Measurements from ENCODE around the gene AKNAD1. TPM values are rescaled to one million over a fixed set of nuclear protein-coding genes. Genes with fewer than 3 reads are reported as not detected.
A peak's percentile ranks its signal among the peaks of the same experiment; 100 is the strongest.

Gene AKNAD1
- total RNA-seq, 4 donors from 2014 or later = 2.2 to 6.5 (median 2.7) TPM; not detected in 1

DNA sequence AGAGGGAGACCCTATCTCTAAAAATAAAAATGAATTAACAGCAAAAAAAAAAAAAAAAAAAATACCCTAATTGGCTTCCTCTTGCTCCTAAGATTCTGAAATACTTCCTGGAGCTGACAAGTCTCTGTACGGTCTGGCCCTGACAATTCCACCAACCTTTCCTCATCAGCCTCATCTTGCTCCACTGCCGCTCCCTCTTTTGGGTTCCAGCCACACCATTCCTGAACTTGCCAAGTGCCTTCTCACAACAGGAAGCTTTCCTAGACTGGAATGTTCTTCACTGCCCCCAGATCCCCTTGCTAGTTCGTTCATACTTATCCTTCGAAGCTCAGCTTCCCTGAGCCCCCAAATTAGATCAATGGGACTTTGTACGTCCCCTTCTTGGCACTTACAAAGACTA, 37.0 kb downstream of the AKNAD1 start:
- H3K27ac ChIP-seq = no peak overlapping the region

DNA sequence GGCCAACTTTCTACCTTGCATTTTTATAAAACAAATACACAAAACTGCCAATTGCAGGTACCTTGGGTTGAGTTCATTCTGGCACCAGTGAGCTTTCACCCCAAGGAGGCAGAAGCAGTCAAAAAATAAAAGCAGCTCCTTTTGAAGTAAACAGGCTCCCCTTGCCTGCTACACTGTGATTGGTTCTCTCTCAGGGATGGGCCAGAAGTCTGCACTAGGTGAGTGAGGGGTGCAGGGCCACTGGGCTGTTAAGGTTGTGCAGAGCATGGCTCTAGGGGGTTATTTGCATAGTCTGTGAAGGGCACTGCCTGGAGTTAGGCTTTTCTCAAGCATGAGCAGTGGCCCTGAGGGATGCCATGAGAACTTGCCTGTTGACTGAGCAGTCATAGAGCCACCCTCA, 39.1 kb downstream of the AKNAD1 start:
- no peak overlapping the region for H3K27ac ChIP-seq
- H3K4me1 ChIP-seq = peaks cover 37% of the 10 kb centered on the region
- H3K36me3 ChIP-seq = no peaks in the 10 kb centered on the region
- no peak overlapping the region for H3K4me3 ChIP-seq
- no peak for DNase-seq (ENCODE audit: low spot score in 2 of 2)
- H3K9me3 ChIP-seq = no peaks in the 10 kb centered on the region
- H3K27me3 ChIP-seq = no peaks in the 10 kb centered on the region
- no peak for TF ChIP-seq EP300 (IDR thresholded peaks at IDR 0.05)
- no peak for TF ChIP-seq POLR2A (IDR thresholded peaks at IDR 0.05)

More for the DNA sequence above, 37.0 kb downstream of the AKNAD1 start:
- H3K4me1 ChIP-seq = peaks cover 31% of the 10 kb centered on the region
- H3K4me3 ChIP-seq = no peak overlapping the region
- no peaks in the 10 kb centered on the region for H3K36me3 ChIP-seq
- WGBS = 49% methylated on average over 5 of the region's 5 CpGs
- H3K9me3 ChIP-seq = no peaks in the 10 kb centered on the region
- no peaks in the 10 kb centered on the region for H3K27me3 ChIP-seq
- TF ChIP-seq EP300 (IDR thresholded peaks at IDR 0.05) = no peak
- TF ChIP-seq POLR2A (IDR thresholded peaks at IDR 0.05) = no peak
- DNase-seq (ENCODE audit: low spot score in 2 of 2) = no peak

DNA sequence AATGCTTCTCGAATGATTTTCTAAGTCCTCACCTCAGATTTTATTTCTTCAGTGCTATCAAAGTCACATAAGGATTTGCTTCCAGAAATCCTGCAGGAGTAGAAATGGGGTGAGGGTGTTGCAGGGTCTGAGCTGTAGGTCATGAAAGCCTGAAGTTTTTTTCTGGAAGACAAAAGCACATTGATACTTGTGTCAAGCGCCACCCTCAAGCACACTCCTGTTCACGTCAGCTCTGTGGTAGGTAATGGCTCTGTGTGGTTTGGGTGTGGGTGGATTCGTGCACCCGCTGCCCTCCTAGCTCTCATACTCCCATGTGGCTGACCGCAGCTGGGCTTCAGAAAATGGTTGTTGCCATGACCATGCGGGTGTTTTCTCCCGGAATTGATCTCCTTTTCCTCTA, 39.9 kb downstream of the AKNAD1 start:
- H3K27ac ChIP-seq = peak overlapping the region; percentile 93
- H3K4me3 ChIP-seq = peak overlapping the region; percentile 46
- no peak for DNase-seq (ENCODE audit: low spot score in 2 of 2)
- WGBS = 12% methylated on average over 8 of the region's 8 CpGs
- no peaks in the 10 kb centered on the region for H3K27me3 ChIP-seq
- TF ChIP-seq EP300 (IDR thresholded peaks at IDR 0.05) (no peak), POLR2AphosphoS5 (IDR thresholded peaks at IDR 0.05) (peak in 1 of 3 donors; percentile 10)
- H3K36me3 ChIP-seq = no peaks in the 10 kb centered on the region
- H3K9me3 ChIP-seq = no peaks in the 10 kb centered on the region
- peaks cover 37% of the 10 kb centered on the region for H3K4me1 ChIP-seq

DNA sequence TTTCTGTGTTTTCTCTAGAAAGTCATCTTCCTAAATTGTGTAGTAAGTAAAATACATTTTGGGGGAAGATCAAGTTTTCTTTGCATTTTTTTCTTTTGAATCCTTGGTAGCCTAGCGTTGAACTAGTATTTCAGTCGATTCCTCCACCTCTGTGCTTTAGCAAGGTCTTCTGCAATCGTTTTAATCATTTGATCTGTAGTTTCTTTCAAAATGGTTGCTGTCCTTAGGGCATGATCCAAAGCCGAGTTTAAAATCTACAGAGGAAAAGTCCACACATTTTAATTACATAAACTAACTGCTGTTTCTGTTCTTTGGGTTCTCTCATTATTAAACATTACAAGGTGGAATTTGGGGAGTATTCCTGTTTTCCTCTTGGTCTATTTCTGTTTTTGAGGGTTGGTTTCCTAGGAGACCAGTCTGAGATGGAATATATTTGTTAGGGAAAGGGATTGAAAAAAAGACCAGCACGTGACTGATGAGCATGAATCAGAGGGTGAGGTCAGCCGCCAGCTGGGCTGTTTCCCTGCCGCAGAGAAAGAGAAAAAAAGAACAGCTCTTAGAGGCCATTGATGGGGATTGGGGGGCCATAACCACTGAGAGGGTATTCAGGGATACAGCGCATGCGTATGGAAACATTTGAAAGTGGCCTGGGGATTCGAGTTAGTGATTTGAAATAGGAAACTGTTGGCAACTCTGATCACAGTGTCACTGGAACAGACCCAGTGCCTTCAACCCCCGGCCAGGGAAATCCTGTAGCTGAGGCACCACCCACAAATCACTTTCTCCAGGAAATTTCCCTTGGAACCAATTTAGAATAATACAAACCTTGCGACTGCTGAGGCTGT, 40.6 kb downstream of the AKNAD1 start:
- no peaks in the 10 kb centered on the region for H3K36me3 ChIP-seq
- 11% methylated on average over 12 of the region's 12 CpGs for WGBS
- H3K9me3 ChIP-seq = no peaks in the 10 kb centered on the region
- peak overlapping the region; percentile 46 for H3K4me3 ChIP-seq
- TF ChIP-seq POLR2A (IDR thresholded peaks at IDR 0.05) (no peak), POLR2AphosphoS5 (IDR thresholded peaks at IDR 0.05) (peak in 1 of 3 donors; percentile 46)
- peak overlapping the region; percentile 93 for H3K27ac ChIP-seq
- no peaks in the 10 kb centered on the region for H3K27me3 ChIP-seq
- peak; percentile 87 to 88 for DNase-seq (ENCODE audit: low spot score in 2 of 2)
- H3K4me1 ChIP-seq = peaks cover 37% of the 10 kb centered on the region

DNA sequence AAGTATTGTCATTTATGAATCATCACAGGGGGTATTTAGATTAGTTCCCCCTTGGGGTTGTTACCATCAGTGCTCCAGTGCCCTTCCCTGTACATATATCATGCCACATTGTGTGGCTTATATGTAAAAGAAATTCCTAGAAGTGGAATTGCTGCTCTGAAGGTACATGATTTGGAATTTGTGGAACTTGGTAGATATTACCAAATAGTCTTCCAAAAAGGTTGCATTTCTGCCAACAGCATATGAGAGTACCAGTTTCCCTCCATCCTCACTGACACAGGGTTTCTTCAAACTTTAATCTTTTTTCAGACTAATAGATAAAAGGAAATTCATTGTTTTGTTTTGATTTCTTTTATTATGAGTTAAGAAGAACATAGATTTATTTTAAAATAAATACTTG, 41.3 kb downstream of the AKNAD1 start:
- H3K4me3 ChIP-seq = no peak overlapping the region
- no peaks in the 10 kb centered on the region for H3K9me3 ChIP-seq
- H3K36me3 ChIP-seq = no peaks in the 10 kb centered on the region
- peak overlapping the region; percentile 93 for H3K27ac ChIP-seq
- no peak for DNase-seq (ENCODE audit: low spot score in 2 of 2)
- TF ChIP-seq POLR2AphosphoS5 (IDR thresholded peaks at IDR 0.05) (no peak), POLR2A (IDR thresholded peaks at IDR 0.05) (no peak), EP300 (IDR thresholded peaks at IDR 0.05) (no peak)
- TF ChIP-seq, protein P1, sequence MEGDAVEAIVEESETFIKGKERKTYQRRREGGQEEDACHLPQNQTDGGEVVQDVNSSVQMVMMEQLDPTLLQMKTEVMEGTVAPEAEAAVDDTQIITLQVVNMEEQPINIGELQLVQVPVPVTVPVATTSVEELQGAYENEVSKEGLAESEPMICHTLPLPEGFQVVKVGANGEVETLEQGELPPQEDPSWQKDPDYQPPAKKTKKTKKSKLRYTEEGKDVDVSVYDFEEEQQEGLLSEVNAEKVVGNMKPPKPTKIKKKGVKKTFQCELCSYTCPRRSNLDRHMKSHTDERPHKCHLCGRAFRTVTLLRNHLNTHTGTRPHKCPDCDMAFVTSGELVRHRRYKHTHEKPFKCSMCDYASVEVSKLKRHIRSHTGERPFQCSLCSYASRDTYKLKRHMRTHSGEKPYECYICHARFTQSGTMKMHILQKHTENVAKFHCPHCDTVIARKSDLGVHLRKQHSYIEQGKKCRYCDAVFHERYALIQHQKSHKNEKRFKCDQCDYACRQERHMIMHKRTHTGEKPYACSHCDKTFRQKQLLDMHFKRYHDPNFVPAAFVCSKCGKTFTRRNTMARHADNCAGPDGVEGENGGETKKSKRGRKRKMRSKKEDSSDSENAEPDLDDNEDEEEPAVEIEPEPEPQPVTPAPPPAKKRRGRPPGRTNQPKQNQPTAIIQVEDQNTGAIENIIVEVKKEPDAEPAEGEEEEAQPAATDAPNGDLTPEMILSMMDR (IDR thresholded peaks at IDR 0.05) = no peak
- peaks cover 37% of the 10 kb centered on the region for H3K4me1 ChIP-seq
- H3K27me3 ChIP-seq = no peaks in the 10 kb centered on the region

DNA sequence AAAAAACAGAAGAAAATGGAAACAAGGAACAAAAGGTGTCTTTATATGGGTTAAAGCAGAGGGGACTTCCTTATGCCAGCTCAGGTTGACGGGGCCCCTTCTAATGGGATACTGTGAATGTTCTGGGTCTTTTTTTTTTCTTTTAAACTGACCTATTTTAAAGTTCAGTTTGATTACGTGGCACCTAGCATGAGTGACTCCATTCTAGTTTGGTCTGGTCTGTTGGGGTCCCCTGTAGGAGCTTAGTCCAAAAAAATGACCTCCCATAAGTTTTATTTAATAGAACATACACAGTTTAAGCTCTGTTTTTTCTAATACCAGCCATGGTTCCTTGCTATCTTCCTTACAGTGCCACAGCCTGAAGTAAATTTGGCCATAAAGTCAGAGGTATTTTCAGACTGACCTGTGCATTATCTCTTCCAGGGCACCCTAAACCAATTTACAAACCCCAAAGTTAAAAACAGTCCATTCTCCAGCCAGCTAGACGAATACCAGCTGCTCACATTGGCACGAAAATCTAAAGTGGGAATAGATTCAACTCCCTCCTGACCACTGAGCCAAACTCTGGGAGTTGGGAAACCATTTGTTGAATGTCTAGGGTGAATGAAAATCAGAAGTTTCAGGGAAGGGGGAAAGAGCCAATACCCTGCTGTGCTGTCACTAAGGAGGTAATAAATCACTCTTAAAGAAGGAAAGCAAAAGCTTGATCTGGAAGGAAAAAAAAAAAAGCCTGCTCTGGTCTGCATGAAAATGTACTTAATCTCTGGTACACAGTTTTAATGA, 42.4 kb downstream of the AKNAD1 start:
- H3K4me3 ChIP-seq = no peak overlapping the region
- DNase-seq (ENCODE audit: low spot score in 2 of 2) = no peak
- TF ChIP-seq POLR2AphosphoS5 (IDR thresholded peaks at IDR 0.05) (no peak), EP300 (IDR thresholded peaks at IDR 0.05) (no peak), POLR2A (IDR thresholded peaks at IDR 0.05) (no peak)
- TF ChIP-seq, protein P1 (IDR thresholded peaks at IDR 0.05) = no peak
- H3K9me3 ChIP-seq = no peaks in the 10 kb centered on the region
- peak overlapping the region; percentile 93 for H3K27ac ChIP-seq
- H3K4me1 ChIP-seq = peaks cover 33% of the 10 kb centered on the region
- H3K36me3 ChIP-seq = no peaks in the 10 kb centered on the region
- WGBS = 49% methylated on average over 4 of the region's 4 CpGs
- H3K27me3 ChIP-seq = no peaks in the 10 kb centered on the region

DNA sequence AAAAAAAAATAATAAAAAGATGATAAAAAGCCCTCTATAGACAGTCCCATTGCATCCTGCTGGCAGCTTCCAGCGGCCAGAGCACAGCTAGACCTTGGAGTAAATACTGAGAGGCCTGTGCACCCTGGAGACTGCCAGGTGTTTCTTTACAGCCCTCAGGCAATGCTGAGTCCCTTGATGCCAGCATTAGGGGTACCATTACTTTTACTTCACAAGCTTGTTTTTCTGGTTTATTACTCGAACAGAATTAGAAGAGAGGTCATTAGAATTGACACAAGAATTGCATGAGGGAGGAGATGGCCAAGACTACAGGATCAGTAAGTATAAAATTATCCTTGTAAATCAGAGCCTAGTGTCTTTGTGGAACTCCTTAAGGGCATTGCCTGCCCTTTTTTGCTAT, 43.6 kb downstream of the AKNAD1 start:
- Histone ChIP-seq H3K27me3 (no peaks in the 10 kb centered on the region), H3K27ac (no peak overlapping the region), H3K36me3 (peaks cover 3% of the 10 kb centered on the region), H3K4me3 (no peak overlapping the region), H3K4me1 (peaks cover 33% of the 10 kb centered on the region), H3K9me3 (no peaks in the 10 kb centered on the region)
- TF ChIP-seq, protein P1 (IDR thresholded peaks at IDR 0.05) = no peak
- TF ChIP-seq EP300 (IDR thresholded peaks at IDR 0.05) (no peak), POLR2AphosphoS5 (IDR thresholded peaks at IDR 0.05) (no peak), POLR2A (IDR thresholded peaks at IDR 0.05) (no peak)
- no peak for DNase-seq (ENCODE audit: low spot score in 2 of 2)
- WGBS = 65% methylated on average over 2 of the region's 2 CpGs

Measured in suprapubic skin (tissue), 4 donors.